Activated naive CD8-positive, alpha-beta T cell treated with anti-CD3 and anti-CD28 coated beads, Interleukin-2, amount 50 U/mL, for 16 hours (primary cell): ENCODE measurements around the gene GNAI3.
A peak's percentile ranks its signal among the peaks of the same experiment; 100 is the strongest.
"Not testable (repeated sequence)": the region's sequence is repeated elsewhere in the genome, so short reads cannot be mapped to it uniquely, and the experiment has no call there.

ENCODE experiments used
- DNase-seq: peaks from one replicate; pipeline ENCODE4 v3.0.0-alpha.2; 2020; ENCODE audit warnings: low read depth, low spot score

Gene GNAI3

GRCh38 chr1:109659997-109660690, 111.7 kb downstream of the GNAI3 start:
- no peak for DNase-seq

GRCh38 chr1:109660691-109661026, 112.2 kb downstream of the GNAI3 start:
- DNase-seq, result not testable (repeated sequence)

GRCh38 chr1:109661391-109661790, 113.0 kb downstream of the GNAI3 start:
- DNase-seq, result no peak

GRCh38 chr1:109664671-109665070, 116.3 kb downstream of the GNAI3 start:
- no peak for DNase-seq

- DNase-seq, result peak; percentile 80
Observed at GRCh38 chr1:109667452-109668122, 119.2 kb downstream of the GNAI3 start, which contains the start of gene GSTM2. GSTM2 (plus strand) TSS chr1:109668057; CDS start chr1:109668116, 59 bp downstream.
